ENCODE measurements around the gene CAPZA3.
"Not testable (repeated sequence)": the region's sequence is repeated elsewhere in the genome, so short reads cannot be mapped to it uniquely, and the experiment has no call there.

The CAPZA3 gene

GRCh38 chr12:18737819-18738218, at the start of gene CAPZA3, which contains the start of gene PLCZ1:
CAPZA3 (plus strand) TSS chr12:18738119; CDS start chr12:18738269, 150 bp downstream.
PLCZ1 (minus strand) TSS chr12:18738012; CDS start chr12:18737371, 641 bp downstream.
- DNase-seq, result no peak

GRCh38 chr12:18689771-18690170, 48.1 kb upstream of the CAPZA3 start:
- no peak for DNase-seq

GRCh38 chr12:18690653-18691052, 47.3 kb upstream of the CAPZA3 start:
- DNase-seq, result no peak

- not testable (repeated sequence) for DNase-seq
Observed at GRCh38 chr12:18693986-18694385, 43.9 kb upstream of the CAPZA3 start.

- no peak for DNase-seq
Observed at GRCh38 chr12:18696971-18697602, 40.8 kb upstream of the CAPZA3 start.

GRCh38 chr12:18700271-18700670, 37.6 kb upstream of the CAPZA3 start:
- DNase-seq, result no peak

GRCh38 chr12:18703321-18703720, 34.6 kb upstream of the CAPZA3 start:
- DNase-seq, result no peak

GRCh38 chr12:18703911-18704310, 34.0 kb upstream of the CAPZA3 start:
- no peak for DNase-seq

- no peak for DNase-seq
Observed at GRCh38 chr12:18706798-18707197, 31.1 kb upstream of the CAPZA3 start.

- DNase-seq, result no peak
Observed at GRCh38 chr12:18716236-18716635, 21.7 kb upstream of the CAPZA3 start.

GRCh38 chr12:18718462-18718861, 19.5 kb upstream of the CAPZA3 start:
- no peak for DNase-seq

- DNase-seq, result no peak
Observed at GRCh38 chr12:18719922-18720510, 17.9 kb upstream of the CAPZA3 start.

GRCh38 chr12:18720690-18721089, 17.2 kb upstream of the CAPZA3 start:
- DNase-seq, result no peak

GRCh38 chr12:18721452-18721851, 16.5 kb upstream of the CAPZA3 start:
- no peak for DNase-seq

GRCh38 chr12:18723752-18724151, 14.2 kb upstream of the CAPZA3 start:
- no peak for DNase-seq

GRCh38 chr12:18731156-18731555, 6.8 kb upstream of the CAPZA3 start:
- DNase-seq, result no peak

- DNase-seq, result no peak
Observed at GRCh38 chr12:18747895-18748294, 10.0 kb downstream of the CAPZA3 start.

GRCh38 chr12:18749386-18749957, 11.6 kb downstream of the CAPZA3 start:
- DNase-seq, result no peak

GRCh38 chr12:18750085-18750484, 12.2 kb downstream of the CAPZA3 start:
- no peak for DNase-seq

- DNase-seq, result no peak
Observed at GRCh38 chr12:18751866-18752265, 13.9 kb downstream of the CAPZA3 start.

GRCh38 chr12:18752280-18752920, 14.5 kb downstream of the CAPZA3 start:
- DNase-seq, result no peak

- no peak for DNase-seq
Observed at GRCh38 chr12:18752947-18753346, 15.0 kb downstream of the CAPZA3 start.

GRCh38 chr12:18753481-18754123, 15.7 kb downstream of the CAPZA3 start:
- no peak for DNase-seq
